HG03342 (cell line): ENCODE results near the gene GRIA2.

Experiments
- ATAC-seq: cut with Tn5 transposase; IDR thresholded peaks from one replicate; pipeline ENCODE4 v1.9.1; 2021; ENCODE audit warnings: mild to moderate bottlenecking, moderate library complexity; ENCODE audit not compliant: unreplicated experiment

GRIA2 gene

GRCh38 chr4:157358851-157359250, 138.3 kb downstream of the GRIA2 start:
- ATAC-seq: no peak

- ATAC-seq: no peak
Measured at GRCh38 chr4:157363360-157363759, 142.8 kb downstream of the GRIA2 start.

- no peak for ATAC-seq
Measured at GRCh38 chr4:157372154-157372553, 151.6 kb downstream of the GRIA2 start.

GRCh38 chr4:157372567-157372966, 152.0 kb downstream of the GRIA2 start:
- ATAC-seq: no peak

GRCh38 chr4:157389741-157390140, 169.2 kb downstream of the GRIA2 start:
- no peak for ATAC-seq

GRCh38 chr4:157405070-157405469, 184.5 kb downstream of the GRIA2 start:
- no peak for ATAC-seq
